ENCODE results near the gene AP2A2.
"Not testable (repeated sequence)": the region's sequence is repeated elsewhere in the genome, so short reads cannot be mapped to it uniquely, and the experiment has no call there.

GRCh38 chr11:975376-975775, 49.7 kb downstream of the AP2A2 start:
- TF ChIP-seq POLR2A (IDR thresholded peaks at IDR 0.05); POLR2AphosphoS5 (IDR thresholded peaks at IDR 0.05; ENCODE audit: insufficient read depth in 1 of 2, low read depth in 1 of 2): not testable (repeated sequence)
- TF ChIP-seq, protein P1, sequence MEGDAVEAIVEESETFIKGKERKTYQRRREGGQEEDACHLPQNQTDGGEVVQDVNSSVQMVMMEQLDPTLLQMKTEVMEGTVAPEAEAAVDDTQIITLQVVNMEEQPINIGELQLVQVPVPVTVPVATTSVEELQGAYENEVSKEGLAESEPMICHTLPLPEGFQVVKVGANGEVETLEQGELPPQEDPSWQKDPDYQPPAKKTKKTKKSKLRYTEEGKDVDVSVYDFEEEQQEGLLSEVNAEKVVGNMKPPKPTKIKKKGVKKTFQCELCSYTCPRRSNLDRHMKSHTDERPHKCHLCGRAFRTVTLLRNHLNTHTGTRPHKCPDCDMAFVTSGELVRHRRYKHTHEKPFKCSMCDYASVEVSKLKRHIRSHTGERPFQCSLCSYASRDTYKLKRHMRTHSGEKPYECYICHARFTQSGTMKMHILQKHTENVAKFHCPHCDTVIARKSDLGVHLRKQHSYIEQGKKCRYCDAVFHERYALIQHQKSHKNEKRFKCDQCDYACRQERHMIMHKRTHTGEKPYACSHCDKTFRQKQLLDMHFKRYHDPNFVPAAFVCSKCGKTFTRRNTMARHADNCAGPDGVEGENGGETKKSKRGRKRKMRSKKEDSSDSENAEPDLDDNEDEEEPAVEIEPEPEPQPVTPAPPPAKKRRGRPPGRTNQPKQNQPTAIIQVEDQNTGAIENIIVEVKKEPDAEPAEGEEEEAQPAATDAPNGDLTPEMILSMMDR (IDR thresholded peaks at IDR 0.05): not testable (repeated sequence)

All from vagina (tissue), 2 donors.